IMR-90 (cell line): Measurements from ENCODE around the gene CRTC1.

Experiments
- BHLHE40 ChIP-seq: fragments of 150-350 bp; IDR thresholded peaks from 2 replicates; pipeline ENCODE4 v1.6.1; 2016; ENCODE audit warnings: mild to moderate bottlenecking, low read depth, low read length
- CEBPB ChIP-seq: IDR thresholded peaks from 2 replicates; pipeline ENCODE4 v1.6.1; 2012; ENCODE audit warnings: low read depth, low read length, improper control_type of control experiment
- FOS ChIP-seq: fragments of 150-350 bp; IDR thresholded peaks from 2 replicates; pipeline ENCODE4 v1.6.1; 2016; ENCODE audit warnings: low read depth, low read length
- MAFK ChIP-seq: IDR thresholded peaks from 2 replicates; pipeline ENCODE4 v1.6.1; 2012; ENCODE audit warnings: low read depth, low read length, improper control_type of control experiment
- MXI1 ChIP-seq: IDR thresholded peaks from 2 replicates; pipeline ENCODE4 v1.6.1; 2012; ENCODE audit warnings: low read depth, mild to moderate bottlenecking, low read length, moderate library complexity, borderline replicate concordance
- NFE2L2 ChIP-seq: fragments of 150-350 bp; IDR thresholded peaks from 2 replicates; pipeline ENCODE4 v1.6.1; 2016; ENCODE audit warnings: low read depth, mild to moderate bottlenecking, low read length
- POLR2A ChIP-seq: IDR thresholded peaks from 2 replicates; pipeline ENCODE4 v1.6.1; 2012; ENCODE audit warnings: mild to moderate bottlenecking, low read depth, low read length
- RAD21 ChIP-seq: IDR thresholded peaks from 2 replicates; pipeline ENCODE4 v1.6.1; 2012; ENCODE audit warnings: low read length, improper control_type of control experiment
- SMC3 ChIP-seq: fragments of 150-350 bp; IDR thresholded peaks from 2 replicates; pipeline ENCODE4 v1.6.1; 2016; ENCODE audit warnings: low read depth, mild to moderate bottlenecking, antibody characterized with exemption, low read length, moderate library complexity
- TF ChIP-seq, protein P1 (sequence below): conservative IDR thresholded peaks from 2 replicates; pipeline ENCODE4 v1.5.1; 2012; ENCODE audit warnings: mild to moderate bottlenecking, low read depth, low read length, improper control_type of control experiment
- TF ChIP-seq, protein P2 (sequence below): fragments of 150-350 bp; IDR thresholded peaks from 2 replicates; pipeline ENCODE4 v1.6.1; 2016; ENCODE audit warnings: low read depth, mild to moderate bottlenecking, low read length, moderate library complexity, borderline replicate concordance
- TF ChIP-seq, protein P3 (sequence below): fragments of 150-350 bp; IDR thresholded peaks from 2 replicates; pipeline ENCODE4 v1.6.1; 2017; ENCODE audit warnings: mild to moderate bottlenecking, antibody characterized with exemption, low read length, low read depth

DNA sequence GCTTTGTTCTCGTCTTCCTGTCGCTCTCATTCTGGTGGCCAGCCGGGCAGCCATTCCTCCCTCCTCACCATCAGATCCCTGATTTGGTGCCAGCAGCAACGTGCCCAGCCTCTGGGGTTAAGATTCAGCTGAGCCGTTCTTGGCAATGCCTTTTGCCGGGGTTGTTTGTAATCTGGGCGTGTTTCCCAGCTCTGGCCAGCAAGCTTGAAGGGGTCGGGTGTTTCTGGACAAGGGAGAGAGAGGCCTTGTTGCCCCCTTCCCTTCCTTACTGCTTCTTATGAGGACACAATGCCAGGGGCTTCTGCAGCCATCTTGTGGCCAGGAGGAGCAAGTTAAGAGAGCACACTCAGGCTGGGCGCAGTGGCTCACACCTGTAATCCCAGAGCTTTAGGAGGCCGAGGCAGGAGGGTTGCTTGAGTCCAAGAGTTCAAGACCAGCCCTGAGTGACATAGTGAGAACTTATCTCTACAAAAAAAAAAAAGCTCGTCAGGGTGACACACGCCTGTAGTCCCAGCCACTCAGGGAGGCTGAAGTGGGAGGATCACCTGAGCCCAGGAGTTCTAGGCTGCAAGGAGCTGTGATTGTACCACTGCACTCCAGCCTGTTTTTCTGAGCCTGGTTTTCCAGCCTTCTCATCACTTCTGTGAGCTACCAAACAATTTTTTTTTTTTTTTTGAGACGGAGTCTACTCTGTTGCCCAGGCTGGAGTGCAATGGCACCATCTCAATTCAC lies 10.7 kb upstream of the CRTC1 start:
- TF ChIP-seq MAFK (no peak), POLR2A (no peak), RAD21 (peak; percentile 57), CEBPB (no peak), NFE2L2 (no peak), SMC3 (peak; percentile 19; the same call in 1 of the 2 replicates), FOS (no peak), BHLHE40 (no peak), MXI1 (no peak)
- TF ChIP-seq, protein P1, sequence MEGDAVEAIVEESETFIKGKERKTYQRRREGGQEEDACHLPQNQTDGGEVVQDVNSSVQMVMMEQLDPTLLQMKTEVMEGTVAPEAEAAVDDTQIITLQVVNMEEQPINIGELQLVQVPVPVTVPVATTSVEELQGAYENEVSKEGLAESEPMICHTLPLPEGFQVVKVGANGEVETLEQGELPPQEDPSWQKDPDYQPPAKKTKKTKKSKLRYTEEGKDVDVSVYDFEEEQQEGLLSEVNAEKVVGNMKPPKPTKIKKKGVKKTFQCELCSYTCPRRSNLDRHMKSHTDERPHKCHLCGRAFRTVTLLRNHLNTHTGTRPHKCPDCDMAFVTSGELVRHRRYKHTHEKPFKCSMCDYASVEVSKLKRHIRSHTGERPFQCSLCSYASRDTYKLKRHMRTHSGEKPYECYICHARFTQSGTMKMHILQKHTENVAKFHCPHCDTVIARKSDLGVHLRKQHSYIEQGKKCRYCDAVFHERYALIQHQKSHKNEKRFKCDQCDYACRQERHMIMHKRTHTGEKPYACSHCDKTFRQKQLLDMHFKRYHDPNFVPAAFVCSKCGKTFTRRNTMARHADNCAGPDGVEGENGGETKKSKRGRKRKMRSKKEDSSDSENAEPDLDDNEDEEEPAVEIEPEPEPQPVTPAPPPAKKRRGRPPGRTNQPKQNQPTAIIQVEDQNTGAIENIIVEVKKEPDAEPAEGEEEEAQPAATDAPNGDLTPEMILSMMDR = peak; percentile 35
- TF ChIP-seq, protein P2, sequence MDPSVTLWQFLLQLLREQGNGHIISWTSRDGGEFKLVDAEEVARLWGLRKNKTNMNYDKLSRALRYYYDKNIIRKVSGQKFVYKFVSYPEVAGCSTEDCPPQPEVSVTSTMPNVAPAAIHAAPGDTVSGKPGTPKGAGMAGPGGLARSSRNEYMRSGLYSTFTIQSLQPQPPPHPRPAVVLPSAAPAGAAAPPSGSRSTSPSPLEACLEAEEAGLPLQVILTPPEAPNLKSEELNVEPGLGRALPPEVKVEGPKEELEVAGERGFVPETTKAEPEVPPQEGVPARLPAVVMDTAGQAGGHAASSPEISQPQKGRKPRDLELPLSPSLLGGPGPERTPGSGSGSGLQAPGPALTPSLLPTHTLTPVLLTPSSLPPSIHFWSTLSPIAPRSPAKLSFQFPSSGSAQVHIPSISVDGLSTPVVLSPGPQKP = no peak
- TF ChIP-seq, protein P3, sequence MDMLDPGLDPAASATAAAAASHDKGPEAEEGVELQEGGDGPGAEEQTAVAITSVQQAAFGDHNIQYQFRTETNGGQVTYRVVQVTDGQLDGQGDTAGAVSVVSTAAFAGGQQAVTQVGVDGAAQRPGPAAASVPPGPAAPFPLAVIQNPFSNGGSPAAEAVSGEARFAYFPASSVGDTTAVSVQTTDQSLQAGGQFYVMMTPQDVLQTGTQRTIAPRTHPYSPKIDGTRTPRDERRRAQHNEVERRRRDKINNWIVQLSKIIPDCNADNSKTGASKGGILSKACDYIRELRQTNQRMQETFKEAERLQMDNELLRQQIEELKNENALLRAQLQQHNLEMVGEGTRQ = no peak
